Measurements from ENCODE around the gene NRP2.

The NRP2 gene

GRCh38 chr2:205720451-205720902 is 38.2 kb downstream of the NRP2 start:
- peak overlapping the region; percentile 18 for H2AFZ ChIP-seq (ENCODE audit: low read length)
- no peaks in the 10 kb centered on the region for H3K27me3 ChIP-seq (ENCODE audit: control insufficient read depth in 3 of 3, insufficient read depth in 3 of 3, low read depth in 1 of 3, low read length in 3 of 3)
- no peak overlapping the region for H4K91ac ChIP-seq (ENCODE audit: low read depth, low read length, poor library complexity)
- H3K4me1 ChIP-seq (ENCODE audit: control insufficient read depth in 2 of 2, insufficient read depth in 1 of 2, low read depth in 1 of 2, low read length in 2 of 2) = peaks cover 33 to 36% of the 10 kb centered on the region in 2 donors
- H3K27ac ChIP-seq (replicated peaks; ENCODE audit: low read length) = peak overlapping the region; percentile 93
- no peak overlapping the region for H2BK15ac ChIP-seq (ENCODE audit: low read length)
- H2AK5ac ChIP-seq (ENCODE audit: low read depth, low read length) = no peak overlapping the region
- H2BK12ac ChIP-seq (ENCODE audit: low read length) = no peak overlapping the region
- H3K9ac ChIP-seq (ENCODE audit: low read depth, low read length, poor library complexity) = no peak overlapping the region
- peaks cover 0 to 48% of the 10 kb centered on the region in 2 donors for H3K36me3 ChIP-seq (replicated peaks in 1 of 2; ENCODE audit: control insufficient read depth in 2 of 2, insufficient read depth in 2 of 2, low read length in 2 of 2)
- H3K14ac ChIP-seq (ENCODE audit: low read length) = no peak overlapping the region
- no peak overlapping the region for H3K23ac ChIP-seq (ENCODE audit: low read depth, low read length, poor library complexity)
- no peak overlapping the region for H2BK5ac ChIP-seq (ENCODE audit: low read length)
- H3K18ac ChIP-seq (ENCODE audit: low read length) = peak overlapping the region; percentile 6
- H3K4ac ChIP-seq (ENCODE audit: low read length) = no peak overlapping the region
- H2BK120ac ChIP-seq (ENCODE audit: low read depth, low read length) = no peak overlapping the region
- H3K9me3 ChIP-seq (replicated peaks in 1 of 2; ENCODE audit: control insufficient read depth in 2 of 2, insufficient read depth in 1 of 2, low read depth in 1 of 2, low read length in 2 of 2) = no peaks in the 10 kb centered on the region
- H4K8ac ChIP-seq (ENCODE audit: low read depth, low read length) = no peak overlapping the region
- H3K4me3 ChIP-seq (ENCODE audit: low read length in 2 of 2) = no peak overlapping the region
- WGBS, 2 donors (ENCODE audit: extremely low coverage in 2 of 2, insufficient read length in 2 of 2, insufficient replicate concordance in 1 of 2) = no CpG with 5 or more reads among the region's 7 CpGs
- peak; percentile 57 for DNase-seq (ENCODE audit: low spot score)
- no peaks in the 10 kb centered on the region for H3K79me1 ChIP-seq (ENCODE audit: low read depth, low read length)
- H3K4me2 ChIP-seq (ENCODE audit: insufficient read depth, low read length, poor library complexity, severe bottlenecking) = no peak overlapping the region

DNA sequence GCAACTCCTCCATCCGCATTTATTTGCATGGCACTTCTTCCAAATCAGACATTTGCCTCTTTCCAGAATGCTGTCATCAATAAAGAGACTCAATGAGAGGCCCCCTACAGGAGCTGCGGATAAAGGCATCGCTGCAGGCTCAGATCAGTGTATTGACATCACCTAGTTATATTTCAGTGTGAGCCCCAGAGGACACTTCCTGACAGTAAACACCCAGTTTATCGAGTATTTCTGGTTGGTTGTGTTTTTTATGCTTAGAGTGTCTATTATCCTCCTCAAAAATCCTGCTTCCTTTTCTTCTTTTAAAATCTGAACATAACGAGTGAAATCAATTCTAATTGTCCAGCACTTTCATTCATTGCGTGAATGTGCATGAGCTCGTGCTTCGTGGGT is 38.8 kb downstream of the NRP2 start:
- Histone ChIP-seq H3K14ac (ENCODE audit: low read length) (no peak overlapping the region), H4K8ac (ENCODE audit: low read depth, low read length) (no peak overlapping the region), H3K18ac (ENCODE audit: low read length) (peak overlapping the region; percentile 33), H3K36me3 (replicated peaks in 1 of 2; ENCODE audit: control insufficient read depth in 2 of 2, insufficient read depth in 2 of 2, low read length in 2 of 2) (peaks cover 0 to 51% of the 10 kb centered on the region in 2 donors), H2AK5ac (ENCODE audit: low read depth, low read length) (no peak overlapping the region), H3K23ac (ENCODE audit: low read depth, low read length, poor library complexity) (no peak overlapping the region), H2BK15ac (ENCODE audit: low read length) (no peak overlapping the region), H3K27ac (replicated peaks; ENCODE audit: low read length) (peak overlapping the region; percentile 93), H4K91ac (ENCODE audit: low read depth, low read length, poor library complexity) (no peak overlapping the region), H2AFZ (ENCODE audit: low read length) (peak overlapping the region; percentile 18), H3K9ac (ENCODE audit: low read depth, low read length, poor library complexity) (no peak overlapping the region), H2BK12ac (ENCODE audit: low read length) (no peak overlapping the region), H3K4me2 (ENCODE audit: insufficient read depth, low read length, poor library complexity, severe bottlenecking) (peak overlapping the region; percentile 12), H2BK120ac (ENCODE audit: low read depth, low read length) (no peak overlapping the region), H3K79me1 (ENCODE audit: low read depth, low read length) (no peaks in the 10 kb centered on the region), H2BK5ac (ENCODE audit: low read length) (no peak overlapping the region), H3K4me3 (ENCODE audit: low read length in 2 of 2) (no peak overlapping the region), H3K9me3 (replicated peaks in 1 of 2; ENCODE audit: control insufficient read depth in 2 of 2, insufficient read depth in 1 of 2, low read depth in 1 of 2, low read length in 2 of 2) (no peaks in the 10 kb centered on the region), H3K4ac (ENCODE audit: low read length) (no peak overlapping the region), H3K27me3 (ENCODE audit: control insufficient read depth in 3 of 3, insufficient read depth in 3 of 3, low read depth in 1 of 3, low read length in 3 of 3) (no peaks in the 10 kb centered on the region), H3K4me1 (ENCODE audit: control insufficient read depth in 2 of 2, insufficient read depth in 1 of 2, low read depth in 1 of 2, low read length in 2 of 2) (peaks cover 32 to 36% of the 10 kb centered on the region in 2 donors)
- WGBS, 2 donors (ENCODE audit: extremely low coverage in 2 of 2, insufficient read length in 2 of 2, insufficient replicate concordance in 1 of 2) = no CpG with 5 or more reads among the region's 8 CpGs
- DNase-seq (ENCODE audit: low spot score) = no peak

DNA sequence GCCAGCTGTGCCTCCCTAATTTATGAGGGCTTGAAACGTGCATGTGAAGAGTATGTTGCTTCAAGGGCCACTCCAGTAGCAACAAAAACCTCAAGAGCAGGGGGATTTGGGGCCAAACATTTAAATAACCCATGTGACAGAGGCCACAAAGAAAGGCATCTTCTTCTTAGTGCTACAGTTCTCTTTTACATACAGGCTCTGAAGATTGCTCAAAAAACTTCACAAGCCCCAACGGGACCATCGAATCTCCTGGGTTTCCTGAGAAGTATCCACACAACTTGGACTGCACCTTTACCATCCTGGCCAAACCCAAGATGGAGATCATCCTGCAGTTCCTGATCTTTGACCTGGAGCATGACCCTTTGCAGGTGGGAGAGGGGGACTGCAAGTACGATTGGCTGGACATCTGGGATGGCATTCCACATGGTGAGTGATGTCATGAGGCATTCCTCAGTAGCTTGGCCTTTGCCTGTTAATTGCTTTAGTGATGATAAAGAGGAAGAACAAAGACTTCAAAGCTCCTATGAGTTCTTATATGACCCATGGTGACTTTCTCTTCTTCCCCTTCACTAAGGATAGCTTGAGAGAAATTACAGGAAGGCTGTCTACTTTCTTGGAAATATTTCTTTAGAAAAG is 40.1 kb downstream of the NRP2 start:
- H2AFZ ChIP-seq (ENCODE audit: low read length) = no peak overlapping the region
- H3K79me1 ChIP-seq (ENCODE audit: low read depth, low read length) = no peaks in the 10 kb centered on the region
- H3K4me2 ChIP-seq (ENCODE audit: insufficient read depth, low read length, poor library complexity, severe bottlenecking) = no peak overlapping the region
- no peak overlapping the region for H4K91ac ChIP-seq (ENCODE audit: low read depth, low read length, poor library complexity)
- H2AK5ac ChIP-seq (ENCODE audit: low read depth, low read length) = no peak overlapping the region
- H4K8ac ChIP-seq (ENCODE audit: low read depth, low read length) = no peak overlapping the region
- peak; percentile 64 for DNase-seq (ENCODE audit: low spot score)
- WGBS, 2 donors (ENCODE audit: extremely low coverage in 2 of 2, insufficient read length in 2 of 2, insufficient replicate concordance in 1 of 2) = no CpG with 5 or more reads among the region's 4 CpGs
- no peaks in the 10 kb centered on the region for H3K9me3 ChIP-seq (replicated peaks in 1 of 2; ENCODE audit: control insufficient read depth in 2 of 2, insufficient read depth in 1 of 2, low read depth in 1 of 2, low read length in 2 of 2)
- no peak overlapping the region for H3K4me3 ChIP-seq (ENCODE audit: low read length in 2 of 2)
- no peak overlapping the region for H3K14ac ChIP-seq (ENCODE audit: low read length)
- no peak overlapping the region for H2BK15ac ChIP-seq (ENCODE audit: low read length)
- peaks cover 36 to 39% of the 10 kb centered on the region in 2 donors for H3K4me1 ChIP-seq (ENCODE audit: control insufficient read depth in 2 of 2, insufficient read depth in 1 of 2, low read depth in 1 of 2, low read length in 2 of 2)
- no peak overlapping the region for H2BK5ac ChIP-seq (ENCODE audit: low read length)
- no peak overlapping the region for H3K4ac ChIP-seq (ENCODE audit: low read length)
- peak overlapping the region; percentile 93 for H3K27ac ChIP-seq (replicated peaks; ENCODE audit: low read length)
- no peak overlapping the region for H3K18ac ChIP-seq (ENCODE audit: low read length)
- no peak overlapping the region for H3K23ac ChIP-seq (ENCODE audit: low read depth, low read length, poor library complexity)
- peaks cover 0 to 61% of the 10 kb centered on the region in 2 donors for H3K36me3 ChIP-seq (replicated peaks in 1 of 2; ENCODE audit: control insufficient read depth in 2 of 2, insufficient read depth in 2 of 2, low read length in 2 of 2)
- H3K27me3 ChIP-seq (ENCODE audit: control insufficient read depth in 3 of 3, insufficient read depth in 3 of 3, low read depth in 1 of 3, low read length in 3 of 3) = no peaks in the 10 kb centered on the region
- no peak overlapping the region for H2BK12ac ChIP-seq (ENCODE audit: low read length)
- peak overlapping the region; percentile 10 for H2BK120ac ChIP-seq (ENCODE audit: low read depth, low read length)
- H3K9ac ChIP-seq (ENCODE audit: low read depth, low read length, poor library complexity) = no peak overlapping the region

- Histone ChIP-seq H4K8ac (ENCODE audit: low read depth, low read length) (no peak overlapping the region), H2BK15ac (ENCODE audit: low read length) (no peak overlapping the region), H4K91ac (ENCODE audit: low read depth, low read length, poor library complexity) (no peak overlapping the region), H3K4me1 (ENCODE audit: control insufficient read depth in 2 of 2, insufficient read depth in 1 of 2, low read depth in 1 of 2, low read length in 2 of 2) (peaks cover 36 to 44% of the 10 kb centered on the region in 2 donors), H2AFZ (ENCODE audit: low read length) (no peak overlapping the region), H2BK5ac (ENCODE audit: low read length) (no peak overlapping the region), H3K9me3 (replicated peaks in 1 of 2; ENCODE audit: control insufficient read depth in 2 of 2, insufficient read depth in 1 of 2, low read depth in 1 of 2, low read length in 2 of 2) (no peaks in the 10 kb centered on the region), H2AK5ac (ENCODE audit: low read depth, low read length) (no peak overlapping the region), H3K18ac (ENCODE audit: low read length) (no peak overlapping the region), H3K4me2 (ENCODE audit: insufficient read depth, low read length, poor library complexity, severe bottlenecking) (no peak overlapping the region), H3K23ac (ENCODE audit: low read depth, low read length, poor library complexity) (no peak overlapping the region), H3K27ac (replicated peaks; ENCODE audit: low read length) (peak overlapping the region; percentile 66), H2BK120ac (ENCODE audit: low read depth, low read length) (no peak overlapping the region), H2BK12ac (ENCODE audit: low read length) (no peak overlapping the region), H3K36me3 (replicated peaks in 1 of 2; ENCODE audit: control insufficient read depth in 2 of 2, insufficient read depth in 2 of 2, low read length in 2 of 2) (peaks cover 0 to 61% of the 10 kb centered on the region in 2 donors), H3K4ac (ENCODE audit: low read length) (no peak overlapping the region), H3K27me3 (ENCODE audit: control insufficient read depth in 3 of 3, insufficient read depth in 3 of 3, low read depth in 1 of 3, low read length in 3 of 3) (no peaks in the 10 kb centered on the region), H3K4me3 (ENCODE audit: low read length in 2 of 2) (no peak overlapping the region), H3K79me1 (ENCODE audit: low read depth, low read length) (no peaks in the 10 kb centered on the region), H3K14ac (ENCODE audit: low read length) (no peak overlapping the region), H3K9ac (ENCODE audit: low read depth, low read length, poor library complexity) (no peak overlapping the region)
- no CpG with 5 or more reads among the region's 2 CpGs for WGBS, 2 donors (ENCODE audit: extremely low coverage in 2 of 2, insufficient read length in 2 of 2, insufficient replicate concordance in 1 of 2)
- no peak for DNase-seq (ENCODE audit: low spot score)
Measured at GRCh38 chr2:205723179-205723578, 40.9 kb downstream of the NRP2 start.

Data from neuronal stem cell (in vitro differentiated cells).